GM18502 (cell line): ENCODE results near the gene NCBP2L.
"Not testable (repeated sequence)": the region's sequence is repeated elsewhere in the genome, so short reads cannot be mapped to it uniquely, and the experiment has no call there.

Source experiments
- ATAC-seq: cut with Tn5 transposase; IDR thresholded peaks from one replicate; pipeline ENCODE4 v1.9.1; 2021; ENCODE audit warnings: mild to moderate bottlenecking; ENCODE audit not compliant: unreplicated experiment, poor library complexity

Gene NCBP2L

GRCh38 chrX:107780525-107780924, 3.0 kb downstream of the NCBP2L start:
- no peak for ATAC-seq

- ATAC-seq, result no peak
These were observed 10.3 kb downstream of the NCBP2L start for GRCh38 chrX:107787827-107788226.

- ATAC-seq, result no peak
These were observed 26.9 kb downstream of the NCBP2L start for GRCh38 chrX:107804427-107804826.

GRCh38 chrX:107805179-107805578, 27.6 kb downstream of the NCBP2L start:
- no peak for ATAC-seq

GRCh38 chrX:107810053-107810452, 32.5 kb downstream of the NCBP2L start:
- not testable (repeated sequence) for ATAC-seq

GRCh38 chrX:107818900-107819521, 41.5 kb downstream of the NCBP2L start:
- ATAC-seq, result no peak

GRCh38 chrX:107823042-107823441, 45.5 kb downstream of the NCBP2L start:
- no peak for ATAC-seq

GRCh38 chrX:107823456-107823855, 45.9 kb downstream of the NCBP2L start:
- no peak for ATAC-seq

- peak; percentile 40 for ATAC-seq
These were observed 48.2 kb downstream of the NCBP2L start, which contains the start of gene MID2 for GRCh38 chrX:107825698-107826237. MID2 (plus strand) TSS chrX:107825866; CDS start chrX:107826427, 561 bp downstream.

GRCh38 chrX:107826238-107827029, 48.9 kb downstream of the NCBP2L start:
- ATAC-seq, result peak; percentile 64

GRCh38 chrX:107827030-107827831, 49.7 kb downstream of the NCBP2L start:
- ATAC-seq, result no peak

- no peak for ATAC-seq
These were observed 50.3 kb downstream of the NCBP2L start for GRCh38 chrX:107827852-107828251.

- ATAC-seq, result no peak
These were observed 52.3 kb downstream of the NCBP2L start for GRCh38 chrX:107829878-107830277.

GRCh38 chrX:107831071-107831730, 53.7 kb downstream of the NCBP2L start:
- ATAC-seq, result no peak

- no peak for ATAC-seq
These were observed 57.0 kb downstream of the NCBP2L start for GRCh38 chrX:107834275-107835201.

GRCh38 chrX:107836958-107837357, 59.4 kb downstream of the NCBP2L start:
- no peak for ATAC-seq

- no peak for ATAC-seq
These were observed 63.4 kb downstream of the NCBP2L start for GRCh38 chrX:107840971-107841370.

GRCh38 chrX:107842715-107843400, 65.3 kb downstream of the NCBP2L start:
- ATAC-seq, result no peak
